Stimulated activated CD8-positive, alpha-beta memory T cell treated with anti-CD3 and anti-CD28 coated beads, Interleukin-15, amount 100 ng/mL, for 24 hours (primary cell): Measurements from ENCODE around the gene MBOAT2.
A peak's percentile ranks its signal among the peaks of the same experiment; 100 is the strongest.
"Not testable (repeated sequence)": the region's sequence is repeated elsewhere in the genome, so short reads cannot be mapped to it uniquely, and the experiment has no call there.

Experiments used
- DNase-seq: peaks from one replicate; pipeline ENCODE4 v3.0.0-alpha.2; 2020; ENCODE audit warnings: low read depth

Gene MBOAT2

GRCh38 chr2:9003616-9004337 is at the start of gene MBOAT2:
Gene MBOAT2, minus strand, starts transcription at chr2:9003684. Its CDS starts 70 bp downstream, at chr2:9003614.
- DNase-seq = peak; percentile 45

GRCh38 chr2:9052821-9053533 is 49.5 kb upstream of the MBOAT2 start:
- no peak for DNase-seq

- DNase-seq = not testable (repeated sequence)
Measured at GRCh38 chr2:9051451-9051850, 48.0 kb upstream of the MBOAT2 start.

GRCh38 chr2:9050122-9050809 is 46.8 kb upstream of the MBOAT2 start:
- DNase-seq = no peak

- DNase-seq = no peak
Measured at GRCh38 chr2:9045595-9045994, 42.1 kb upstream of the MBOAT2 start.

GRCh38 chr2:9043491-9043890 is 40.0 kb upstream of the MBOAT2 start:
- not testable (repeated sequence) for DNase-seq

GRCh38 chr2:9037166-9037565 is 33.7 kb upstream of the MBOAT2 start:
- no peak for DNase-seq

- DNase-seq = no peak
Measured at GRCh38 chr2:9033385-9034168, 30.1 kb upstream of the MBOAT2 start.

GRCh38 chr2:9032536-9033255 is 29.2 kb upstream of the MBOAT2 start:
- no peak for DNase-seq

- no peak for DNase-seq
Measured at GRCh38 chr2:9032121-9032520, 28.6 kb upstream of the MBOAT2 start.

GRCh38 chr2:9031246-9031645 is 27.8 kb upstream of the MBOAT2 start:
- no peak for DNase-seq

- no peak for DNase-seq
Measured at GRCh38 chr2:9030841-9031240, 27.4 kb upstream of the MBOAT2 start.

GRCh38 chr2:9030190-9030589 is 26.7 kb upstream of the MBOAT2 start:
- no peak for DNase-seq

GRCh38 chr2:9029721-9030120 is 26.2 kb upstream of the MBOAT2 start:
- no peak for DNase-seq

GRCh38 chr2:9027884-9028283 is 24.4 kb upstream of the MBOAT2 start:
- no peak for DNase-seq

GRCh38 chr2:9025746-9026145 is 22.3 kb upstream of the MBOAT2 start:
- DNase-seq = no peak

GRCh38 chr2:9024575-9024974 is 21.1 kb upstream of the MBOAT2 start:
- no peak for DNase-seq

- no peak for DNase-seq
Measured at GRCh38 chr2:9021563-9022211, 18.2 kb upstream of the MBOAT2 start.

GRCh38 chr2:9020267-9020666 is 16.8 kb upstream of the MBOAT2 start:
- DNase-seq = no peak

- DNase-seq = no peak
Measured at GRCh38 chr2:9018534-9018933, 15.1 kb upstream of the MBOAT2 start.

- no peak for DNase-seq
Measured at GRCh38 chr2:9018109-9018508, 14.6 kb upstream of the MBOAT2 start.
